Tibial nerve (tissue), 4 donors: Measurements from ENCODE around the gene NKD1. TPM values are rescaled to one million over a fixed set of nuclear protein-coding genes. Genes with fewer than 3 reads are reported as not detected.

Experiments used
- DNase-seq, 2 donors: peaks; one replicate each; pipeline ENCODE4 v3.0.0-alpha.2; 2019; ENCODE audit warnings: low spot score in 2 of 2
- H3K27ac ChIP-seq, 4 donors: fragments of 200-600 bp; sonication (generic) in 3 of 4; one replicate each; pipeline ENCODE4 v1.5.1; 2017 to 2019; ENCODE audit warnings: mild to moderate bottlenecking in 1 of 4
- H3K27me3 ChIP-seq, 2 donors: fragments of 200-600 bp; sonication (generic) in 1 of 2; one replicate each; pipeline versions ENCODE4 v1.5.1 to v1.6.0; 2017 to 2019
- H3K36me3 ChIP-seq, 3 donors: fragments of 200-600 bp; sonication (generic); one replicate each; pipeline ENCODE4 v1.5.1; 2018 to 2019
- H3K4me1 ChIP-seq, 4 donors: fragments of 200-600 bp; sonication (generic) in 3 of 4; one replicate each; pipeline ENCODE4 v1.5.1; 2017 to 2019
- H3K4me3 ChIP-seq, 4 donors: fragments of 200-600 bp; sonication (generic) in 3 of 4; one replicate each; pipeline ENCODE4 v1.5.1; 2017 to 2019; ENCODE audit warnings: mild to moderate bottlenecking in 1 of 4, moderate library complexity in 1 of 4
- H3K9me3 ChIP-seq, 4 donors: fragments of 200-600 bp; sonication (generic) in 3 of 4; one replicate each; pipeline ENCODE4 v1.5.1; 2017 to 2019
- EP300 ChIP-seq, 2 donors: sonication (generic); formaldehyde crosslinking; IDR thresholded peaks; one replicate each; pipeline ENCODE4 v1.6.1; 2017; ENCODE audit warnings: antibody characterized with exemption in 2 of 2, mild to moderate bottlenecking in 1 of 2
- POLR2A ChIP-seq, 2 donors: fragments of 450-650 bp; IDR thresholded peaks; one replicate each; pipeline ENCODE4 v1.6.1; 2017; ENCODE audit warnings: antibody characterized with exemption in 2 of 2, mild to moderate bottlenecking in 2 of 2, moderate library complexity in 2 of 2
- WGBS, 2 donors: methylation state at CpG; one replicate each; pipeline ENCODE4 v1.1.5; 2018; 5-methylcytosine and 5-hydroxymethylcytosine counted together
- total RNA-seq, 4 donors: library from RNA; depleted of rRNA; stranded (reverse); fragments of >200 nt; gene quantifications; one replicate each; pipeline ENCODE4 v1.1.0, GENCODE V29; 2016
- TF ChIP-seq, protein P1 (sequence below), 5 experiments: fragments of 200-600 bp in 3 of 5; fragments of 450-650 bp in 2 of 5; sonication (generic) in 3 of 5; IDR thresholded peaks; one replicate each; pipeline ENCODE4 v1.5.1; 2016 to 2019; ENCODE audit warnings: antibody characterized with exemption in 5 of 5, mild to moderate bottlenecking in 3 of 5, moderate library complexity in 2 of 5

The NKD1 gene
- total RNA-seq, 4 donors from 2014 or later, result 20.1 to 92.4 (median 43.1) TPM

DNA sequence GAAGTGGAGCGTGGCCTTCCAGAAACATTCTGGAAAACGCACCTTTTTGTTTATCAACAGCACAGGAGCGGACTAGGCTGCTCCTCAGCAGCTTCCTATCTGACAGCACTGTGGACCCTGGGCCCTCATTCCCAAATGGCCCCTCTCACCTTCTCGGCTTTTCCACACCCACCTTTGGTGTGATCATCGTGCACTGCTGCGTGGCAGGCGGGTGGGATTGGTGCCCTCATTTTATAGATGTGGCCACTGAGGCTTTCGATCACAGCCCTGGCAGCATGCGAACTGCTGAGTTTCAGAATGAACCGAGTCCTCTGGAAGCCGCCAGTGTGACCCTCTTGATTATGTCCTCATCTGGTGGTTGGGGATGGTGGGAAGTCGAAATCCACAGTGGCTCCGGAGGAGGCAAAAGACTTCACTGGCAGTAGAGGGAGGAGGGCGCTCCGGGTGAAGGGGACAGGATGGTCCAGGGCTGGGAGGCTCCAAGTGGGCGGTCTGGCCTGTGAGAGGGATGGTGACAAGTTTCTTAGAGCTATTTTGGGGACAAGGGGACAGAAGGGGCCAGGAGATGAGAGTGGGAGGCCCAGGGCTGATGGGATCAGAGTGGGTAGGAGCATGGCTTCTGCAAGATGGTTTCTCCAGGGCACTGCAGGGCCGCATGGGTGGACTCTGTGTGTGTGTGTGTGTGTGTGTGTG lies 49.5 kb downstream of the NKD1 start:
- WGBS, 2 donors, result 88 to 91% methylated on average over 17 of the region's 17 CpGs
- DNase-seq, result no peak
- TF ChIP-seq, protein P1, sequence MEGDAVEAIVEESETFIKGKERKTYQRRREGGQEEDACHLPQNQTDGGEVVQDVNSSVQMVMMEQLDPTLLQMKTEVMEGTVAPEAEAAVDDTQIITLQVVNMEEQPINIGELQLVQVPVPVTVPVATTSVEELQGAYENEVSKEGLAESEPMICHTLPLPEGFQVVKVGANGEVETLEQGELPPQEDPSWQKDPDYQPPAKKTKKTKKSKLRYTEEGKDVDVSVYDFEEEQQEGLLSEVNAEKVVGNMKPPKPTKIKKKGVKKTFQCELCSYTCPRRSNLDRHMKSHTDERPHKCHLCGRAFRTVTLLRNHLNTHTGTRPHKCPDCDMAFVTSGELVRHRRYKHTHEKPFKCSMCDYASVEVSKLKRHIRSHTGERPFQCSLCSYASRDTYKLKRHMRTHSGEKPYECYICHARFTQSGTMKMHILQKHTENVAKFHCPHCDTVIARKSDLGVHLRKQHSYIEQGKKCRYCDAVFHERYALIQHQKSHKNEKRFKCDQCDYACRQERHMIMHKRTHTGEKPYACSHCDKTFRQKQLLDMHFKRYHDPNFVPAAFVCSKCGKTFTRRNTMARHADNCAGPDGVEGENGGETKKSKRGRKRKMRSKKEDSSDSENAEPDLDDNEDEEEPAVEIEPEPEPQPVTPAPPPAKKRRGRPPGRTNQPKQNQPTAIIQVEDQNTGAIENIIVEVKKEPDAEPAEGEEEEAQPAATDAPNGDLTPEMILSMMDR (IDR thresholded peaks at IDR 0.05), result no peak
- Histone ChIP-seq H3K4me1 (peaks cover 0 to 40% (median 8%) of the 10 kb centered on the region in 4 donors), H3K4me3 (no peak overlapping the region), H3K36me3 (no peaks in the 10 kb centered on the region), H3K9me3 (no peaks in the 10 kb centered on the region), H3K27me3 (no peaks in the 10 kb centered on the region), H3K27ac (peak overlapping the region in 2 of 4 donors; percentile 9 to 25)

DNA sequence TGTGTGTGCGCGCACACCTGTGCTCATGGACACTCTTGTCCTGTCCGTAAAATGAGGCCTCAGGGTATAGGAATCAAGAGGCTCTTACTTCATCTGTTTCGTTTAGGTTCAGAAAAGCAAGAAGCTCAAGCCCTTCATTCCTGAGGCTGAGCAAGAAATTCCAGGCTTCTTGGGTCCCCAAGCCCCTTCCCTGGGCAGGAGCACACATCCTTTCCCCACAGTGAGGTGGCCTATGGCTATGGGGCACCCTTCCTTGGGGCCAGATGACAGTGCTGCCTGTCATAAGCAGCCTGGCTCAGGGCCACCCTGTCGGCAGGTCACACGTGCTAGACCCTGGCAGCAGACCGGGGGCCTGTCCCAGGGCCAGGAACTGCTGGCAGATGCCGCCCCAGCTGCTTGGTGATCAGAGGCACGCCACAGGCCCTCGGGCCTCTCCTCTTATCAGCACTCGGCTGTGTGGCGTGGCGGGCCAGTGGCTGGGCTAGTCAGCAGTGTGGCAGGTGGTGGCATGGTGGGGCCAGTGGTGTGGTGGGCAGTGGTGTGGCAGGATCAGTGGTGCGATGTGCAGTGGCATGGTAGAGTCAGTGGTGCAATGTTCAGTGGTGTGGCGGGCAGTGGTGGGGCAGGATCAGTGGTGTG lies 50.2 kb downstream of the NKD1 start:
- H3K27ac ChIP-seq, result peak overlapping the region in 2 of 4 donors; percentile 9 to 25
- H3K9me3 ChIP-seq, result no peaks in the 10 kb centered on the region
- 72 to 74% methylated on average over 5 to 14 of the region's 15 CpGs for WGBS, 2 donors
- H3K27me3 ChIP-seq, result no peaks in the 10 kb centered on the region
- TF ChIP-seq POLR2A (IDR thresholded peaks at IDR 0.05) (no peak), EP300 (IDR thresholded peaks at IDR 0.05) (no peak)
- TF ChIP-seq, protein P1 (IDR thresholded peaks at IDR 0.05), result no peak
- no peak for DNase-seq
- H3K4me3 ChIP-seq, result no peak overlapping the region
- no peaks in the 10 kb centered on the region for H3K36me3 ChIP-seq
- peaks cover 0 to 41% (median 14%) of the 10 kb centered on the region in 4 donors for H3K4me1 ChIP-seq

DNA sequence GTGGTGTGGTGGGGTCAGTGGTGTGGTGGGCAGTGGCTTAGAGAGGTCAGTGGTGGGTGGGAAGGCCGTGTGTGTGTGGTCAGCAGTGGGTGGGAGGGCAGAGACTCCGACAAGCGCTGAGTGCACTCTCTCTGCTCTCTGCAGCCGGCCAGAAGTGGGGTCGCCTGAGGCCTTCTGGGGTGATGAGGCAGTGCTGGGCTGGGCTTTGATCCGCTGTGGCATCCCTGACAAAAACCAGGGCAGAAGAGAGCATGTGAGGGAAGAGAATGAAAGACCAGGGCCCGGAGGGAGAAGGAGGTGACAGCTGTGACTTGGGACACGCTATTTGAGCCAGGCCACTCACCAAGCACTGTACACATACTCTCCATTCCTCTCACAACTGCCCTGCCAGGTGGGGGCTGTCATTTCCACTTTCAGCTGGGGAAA lies 50.8 kb downstream of the NKD1 start:
- TF ChIP-seq POLR2A (IDR thresholded peaks at IDR 0.05) (no peak), EP300 (IDR thresholded peaks at IDR 0.05) (no peak)
- TF ChIP-seq, protein P1 (IDR thresholded peaks at IDR 0.05), result no peak
- no peaks in the 10 kb centered on the region for H3K9me3 ChIP-seq
- 70 to 74% methylated on average over 8 of the region's 8 CpGs for WGBS, 2 donors
- H3K36me3 ChIP-seq, result no peaks in the 10 kb centered on the region
- peak overlapping the region in 1 of 4 donors; percentile 25 for H3K27ac ChIP-seq
- H3K4me1 ChIP-seq, result peaks cover 0 to 46% (median 14%) of the 10 kb centered on the region in 4 donors
- DNase-seq, result no peak
- H3K27me3 ChIP-seq, result no peaks in the 10 kb centered on the region
- no peak overlapping the region for H3K4me3 ChIP-seq

DNA sequence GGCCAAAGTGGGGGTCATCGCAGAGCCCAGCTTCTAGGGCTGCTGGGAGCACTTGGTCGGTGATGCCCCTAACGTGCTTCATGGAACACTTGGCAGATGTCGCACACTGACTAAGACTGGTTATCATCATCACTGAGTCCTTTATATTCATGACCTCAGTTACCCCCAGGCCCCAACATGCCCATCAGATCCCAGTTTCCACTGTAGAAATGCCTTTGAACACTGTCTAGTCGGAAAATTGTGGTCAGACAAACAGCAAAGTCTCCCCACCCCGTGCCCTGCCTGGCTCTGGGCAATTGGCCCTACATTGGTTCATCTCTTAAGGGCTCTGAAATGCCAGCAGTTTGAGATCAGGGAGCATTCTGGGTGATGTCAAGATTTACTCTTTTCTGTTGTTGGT lies 51.3 kb downstream of the NKD1 start:
- H3K27me3 ChIP-seq, result no peaks in the 10 kb centered on the region
- WGBS, 2 donors, result 56 to 62% methylated on average over 6 of the region's 6 CpGs
- no peaks in the 10 kb centered on the region for H3K36me3 ChIP-seq
- no peak overlapping the region for H3K27ac ChIP-seq
- H3K4me1 ChIP-seq, result peaks cover 0 to 48% (median 14%) of the 10 kb centered on the region in 4 donors
- TF ChIP-seq EP300 (IDR thresholded peaks at IDR 0.05), result no peak
- TF ChIP-seq POLR2A (IDR thresholded peaks at IDR 0.05), result no peak
- TF ChIP-seq, protein P1 (IDR thresholded peaks at IDR 0.05), result no peak
- no peak for DNase-seq
- H3K4me3 ChIP-seq, result no peak overlapping the region
- no peaks in the 10 kb centered on the region for H3K9me3 ChIP-seq

DNA sequence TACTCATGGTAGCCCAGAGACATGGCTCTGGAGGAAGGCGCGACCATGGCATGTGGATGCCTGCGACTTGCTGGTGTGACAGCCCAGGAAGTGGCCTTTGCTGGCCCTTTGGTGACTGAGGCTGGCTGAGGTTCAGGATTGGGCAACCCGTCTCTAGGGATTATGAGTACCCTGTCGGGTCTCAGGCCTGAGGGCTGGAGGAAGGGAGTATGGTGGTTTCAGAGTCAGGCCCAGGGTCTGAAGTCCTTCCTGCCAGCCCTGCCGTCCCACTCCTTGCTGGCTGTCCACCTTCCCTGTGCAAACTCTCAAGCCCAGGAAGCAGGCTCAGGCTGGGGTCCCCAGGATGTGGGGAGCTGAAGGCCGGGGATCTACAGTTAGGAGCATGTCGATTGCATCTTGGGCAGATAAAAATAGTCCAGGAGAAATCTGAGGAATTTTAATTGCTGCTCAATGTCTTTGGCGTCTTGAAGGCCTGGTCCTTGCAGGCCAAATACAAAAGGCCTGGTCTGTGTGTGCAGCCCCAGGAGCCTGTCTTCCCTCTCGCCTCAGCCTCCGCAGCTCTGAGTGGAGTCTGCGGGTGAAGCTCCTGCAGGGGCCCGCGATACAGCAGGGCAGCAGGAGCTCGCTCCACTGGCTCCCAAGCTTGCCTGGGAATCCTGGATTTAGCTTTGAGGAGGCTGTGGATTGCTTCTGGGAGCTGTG lies 52.5 kb downstream of the NKD1 start:
- no peaks in the 10 kb centered on the region for H3K27me3 ChIP-seq
- H3K4me1 ChIP-seq, result peaks cover 0 to 48% (median 14%) of the 10 kb centered on the region in 4 donors
- TF ChIP-seq EP300 (IDR thresholded peaks at IDR 0.05) (no peak), POLR2A (IDR thresholded peaks at IDR 0.05) (no peak)
- TF ChIP-seq, protein P1 (IDR thresholded peaks at IDR 0.05), result no peak
- H3K36me3 ChIP-seq, result no peaks in the 10 kb centered on the region
- peak overlapping the region in 3 of 4 donors; percentile 12 to 77 (median 64) for H3K27ac ChIP-seq
- no peak for DNase-seq
- 64 to 68% methylated on average over 10 to 11 of the region's 15 CpGs for WGBS, 2 donors
- H3K4me3 ChIP-seq, result no peak overlapping the region
- H3K9me3 ChIP-seq, result no peaks in the 10 kb centered on the region
